Activated naive CD4-positive, alpha-beta T cell treated with anti-CD3 and anti-CD28 coated beads for 36 hours (primary cell): Measurements from ENCODE around the gene RCAN1. TPM values are rescaled to one million over a fixed set of nuclear protein-coding genes. Genes with fewer than 3 reads are reported as not detected.
"Not testable (repeated sequence)": the region's sequence is repeated elsewhere in the genome, so short reads cannot be mapped to it uniquely, and the experiment has no call there.

Experiments
- CTCF ChIA-PET: fragments of 350-600 bp; sonication (Branson Sonifier 250); formaldehyde crosslinking; loops from one replicate; lab custom pipeline; 2021; ENCODE audit warnings: antibody characterized with exemption; lab: Charles Lee
- DNase-seq: peaks from one replicate; pipeline ENCODE4 v3.0.0-alpha.2; 2020
- H3K27ac Mint-ChIP-seq: one replicate; pipeline ENCODE4 v1.8.0; 2021; ENCODE audit warnings: mild to moderate bottlenecking, mixed read lengths
- H3K27me3 Mint-ChIP-seq: one replicate; pipeline ENCODE4 v1.8.0; 2021; ENCODE audit warnings: low read depth, mixed read lengths
- H3K36me3 Mint-ChIP-seq: one replicate; pipeline ENCODE4 v1.8.0; 2021; ENCODE audit warnings: low read depth, mixed read lengths
- H3K4me1 Mint-ChIP-seq: one replicate; pipeline ENCODE4 v1.8.0; 2021; ENCODE audit warnings: low read depth, mixed read lengths
- H3K4me3 Mint-ChIP-seq: one replicate; pipeline ENCODE4 v1.8.0; 2021; ENCODE audit warnings: mild to moderate bottlenecking, moderate library complexity, mixed read lengths
- H3K9me3 Mint-ChIP-seq: one replicate; pipeline ENCODE4 v1.8.0; 2021; ENCODE audit warnings: mixed read lengths
- intact Hi-C: fragments of 100-400 bp; cut with micrococcal nuclease; formaldehyde crosslinking; loops from one replicate; pipeline ENCODE4 v1.15.1; 2023
- total RNA-seq, 2 experiments: library from RNA; stranded (reverse); gene quantifications; one replicate each; pipeline ENCODE4 v1.2.3, GENCODE V29; 2021

RCAN1 gene
- total RNA-seq, 2 experiments from 2014 or later: 2.3 to 2.9 TPM

DNA sequence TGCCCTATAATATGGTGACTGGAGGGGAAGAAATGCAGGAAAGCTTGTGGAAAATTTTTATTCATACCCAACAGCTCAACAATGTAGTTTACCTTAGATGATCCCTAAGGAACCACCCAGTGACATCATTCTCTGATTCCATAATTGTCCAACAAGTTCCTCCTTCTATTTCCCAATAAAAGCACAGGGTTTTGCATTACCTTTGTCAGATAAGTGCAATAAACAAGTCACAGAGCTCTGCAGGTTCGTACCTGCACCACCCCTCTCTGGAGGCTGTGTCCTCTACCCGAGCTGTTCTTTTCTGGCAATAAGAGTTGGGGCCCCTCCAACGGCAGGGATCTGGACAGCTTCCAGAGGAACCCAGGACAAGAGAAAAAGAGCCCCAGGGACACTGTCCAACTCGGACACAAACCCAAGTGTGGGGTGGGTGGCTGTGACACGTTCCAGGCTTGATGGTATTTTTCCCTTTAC is 38.8 kb downstream of the RCAN1 start:
- peaks cover 3% of the 10 kb centered on the region for H3K4me1 Mint-ChIP-seq
- H3K4me3 Mint-ChIP-seq: no peak overlapping the region
- DNase-seq: no peak
- intact Hi-C loops: no loop called here
- CTCF ChIA-PET: no interaction called here
- peaks cover 1% of the 10 kb centered on the region for H3K36me3 Mint-ChIP-seq
- no peaks in the 10 kb centered on the region for H3K27me3 Mint-ChIP-seq
- H3K27ac Mint-ChIP-seq: no peak overlapping the region
- peaks cover 5% of the 10 kb centered on the region for H3K9me3 Mint-ChIP-seq

DNA sequence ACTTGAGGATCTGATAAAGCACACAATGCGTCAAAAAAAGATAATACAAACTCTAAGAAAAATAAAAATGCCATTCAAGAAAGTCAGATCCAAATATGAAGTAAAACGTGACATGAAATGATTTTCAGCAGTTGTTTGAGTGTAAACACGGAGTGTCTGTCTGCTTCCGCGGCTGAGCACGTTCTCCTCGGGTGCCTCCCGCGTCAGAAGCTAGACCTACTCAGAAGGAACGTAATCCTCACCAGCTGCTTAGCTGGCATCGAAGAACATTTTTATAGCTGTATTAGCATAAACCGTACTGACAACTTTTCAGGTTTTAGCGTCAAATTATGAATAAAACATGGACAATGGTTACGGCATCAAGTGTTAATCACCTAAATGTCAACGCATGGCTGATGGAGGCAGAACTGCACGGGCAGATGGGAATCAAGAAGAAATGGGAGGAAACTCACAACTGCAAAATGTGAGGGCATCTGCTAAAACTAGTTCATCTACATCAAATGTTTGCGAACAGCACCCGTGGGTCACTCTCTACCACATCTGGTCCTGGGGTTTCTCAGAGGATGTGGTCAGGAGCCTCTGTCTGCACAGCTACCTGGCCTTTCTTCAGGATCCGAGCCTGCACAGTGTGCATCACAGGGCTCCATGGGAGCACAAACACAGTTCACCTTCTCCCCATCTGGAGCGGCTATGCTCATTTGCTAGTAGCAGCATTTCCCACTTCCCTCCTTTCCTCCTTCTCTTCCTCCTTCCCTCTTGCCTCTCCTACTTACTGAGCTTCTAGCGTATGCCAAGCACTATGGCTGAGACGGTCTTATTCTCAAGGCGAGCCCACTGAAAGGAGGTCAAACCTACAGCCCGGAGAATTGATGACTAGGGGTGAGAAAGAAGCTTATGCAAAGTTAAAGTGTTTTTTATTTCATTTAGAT is 40.0 kb downstream of the RCAN1 start:
- CTCF ChIA-PET: no interaction called here
- H3K9me3 Mint-ChIP-seq: peaks cover 5% of the 10 kb centered on the region

DNA sequence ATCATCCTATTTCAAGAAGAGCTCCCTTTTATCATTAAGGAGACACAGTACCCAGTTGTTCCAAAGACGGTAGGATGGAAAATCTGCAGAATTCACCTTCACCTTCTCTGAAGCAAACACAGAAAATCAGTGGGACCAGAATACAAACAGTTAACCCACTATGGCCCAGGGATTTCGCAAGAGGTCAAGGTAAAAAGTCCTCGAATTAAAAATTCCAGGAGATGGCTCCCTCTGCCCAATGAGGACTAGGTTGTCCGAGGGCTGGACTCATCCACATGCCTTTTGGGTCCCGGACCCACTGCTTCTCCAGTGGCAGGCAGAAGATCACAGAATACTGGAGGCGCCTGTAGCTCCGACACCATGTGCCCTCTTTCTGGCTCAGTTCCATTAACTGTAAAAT is 42.9 kb downstream of the RCAN1 start:
- no peak for DNase-seq
- H3K27ac Mint-ChIP-seq: no peak overlapping the region
- CTCF ChIA-PET: no interaction called here
- peaks cover 5% of the 10 kb centered on the region for H3K9me3 Mint-ChIP-seq
- peaks cover 3% of the 10 kb centered on the region for H3K36me3 Mint-ChIP-seq
- H3K4me3 Mint-ChIP-seq: no peak overlapping the region
- intact Hi-C loops: no loop called here
- H3K4me1 Mint-ChIP-seq: no peaks in the 10 kb centered on the region
- H3K27me3 Mint-ChIP-seq: no peaks in the 10 kb centered on the region

More for the DNA sequence above, 40.0 kb downstream of the RCAN1 start:
- Mint-ChIP-seq H3K4me3 (no peak overlapping the region), H3K36me3 (peaks cover 1% of the 10 kb centered on the region), H3K27me3 (no peaks in the 10 kb centered on the region), H3K27ac (no peak overlapping the region), H3K4me1 (peaks cover 3% of the 10 kb centered on the region)
- intact Hi-C loops: no loop called here
- no peak for DNase-seq

DNA sequence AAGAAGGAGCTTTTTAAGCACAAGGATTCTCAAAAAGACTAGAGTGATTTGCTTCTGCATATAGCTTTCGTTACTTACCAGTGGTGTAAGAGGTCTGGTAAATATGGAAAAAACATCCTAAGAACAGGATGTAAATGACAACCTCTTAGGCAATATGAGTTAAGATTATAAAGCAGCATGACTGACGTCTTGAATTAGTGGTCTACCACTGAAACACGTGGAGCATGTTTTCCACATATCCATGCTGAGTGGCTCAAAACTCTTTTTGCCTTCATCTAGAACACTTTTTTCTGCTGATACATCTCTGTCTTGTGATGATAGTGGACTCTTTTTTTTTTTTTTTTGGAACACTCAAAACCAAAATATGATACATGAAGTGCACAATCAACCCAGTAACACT is 44.6 kb downstream of the RCAN1 start:
- peaks cover 3% of the 10 kb centered on the region for H3K36me3 Mint-ChIP-seq
- H3K27me3 Mint-ChIP-seq: no peaks in the 10 kb centered on the region
- no peak for DNase-seq
- H3K4me3 Mint-ChIP-seq: no peak overlapping the region
- peaks cover 5% of the 10 kb centered on the region for H3K9me3 Mint-ChIP-seq
- no peaks in the 10 kb centered on the region for H3K4me1 Mint-ChIP-seq
- intact Hi-C loops: no loop called here
- CTCF ChIA-PET: interaction anchor here (0.7 kb wide), 1 partner anchor 33 kb away, joined by 5 read pairs; no protein-coding TSS in a partner anchor
- H3K27ac Mint-ChIP-seq: no peak overlapping the region

DNA sequence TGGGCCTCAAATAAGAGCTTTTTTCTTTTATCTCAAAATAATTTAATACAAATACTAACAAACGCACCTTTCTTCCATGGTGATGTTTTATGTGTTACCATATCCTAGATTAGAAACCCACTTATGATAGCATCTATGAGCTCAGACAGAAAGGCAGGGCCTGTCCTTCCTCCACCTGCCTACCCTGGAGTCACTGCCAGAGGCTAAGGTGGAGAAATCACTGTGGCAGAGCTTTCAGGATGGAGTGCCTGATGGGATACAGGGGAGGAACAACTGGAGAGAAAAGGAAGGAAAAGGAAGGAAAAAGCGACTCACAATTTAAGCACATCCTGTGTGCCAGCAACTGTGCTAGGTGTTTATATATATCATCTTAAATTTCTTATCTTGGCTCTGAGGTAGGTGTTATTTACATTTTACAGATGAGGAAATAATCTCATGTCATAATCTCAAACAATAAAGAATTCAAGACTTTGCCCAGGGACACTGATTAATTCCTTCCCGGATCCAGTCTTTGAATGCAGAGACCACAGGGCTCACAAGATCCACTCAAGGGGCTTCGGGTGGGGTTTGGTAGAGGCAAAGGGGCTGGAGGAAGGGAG is 45.4 kb downstream of the RCAN1 start:
- Mint-ChIP-seq H3K4me3 (no peak overlapping the region), H3K4me1 (no peaks in the 10 kb centered on the region), H3K27me3 (no peaks in the 10 kb centered on the region), H3K27ac (no peak overlapping the region), H3K9me3 (peaks cover 5% of the 10 kb centered on the region), H3K36me3 (peaks cover 1% of the 10 kb centered on the region)
- intact Hi-C loops: no loop called here
- DNase-seq: no peak
- CTCF ChIA-PET: interaction anchor here (0.6 kb wide), 1 partner anchor 682 kb away, joined by 3 read pairs; no protein-coding TSS in a partner anchor

DNA sequence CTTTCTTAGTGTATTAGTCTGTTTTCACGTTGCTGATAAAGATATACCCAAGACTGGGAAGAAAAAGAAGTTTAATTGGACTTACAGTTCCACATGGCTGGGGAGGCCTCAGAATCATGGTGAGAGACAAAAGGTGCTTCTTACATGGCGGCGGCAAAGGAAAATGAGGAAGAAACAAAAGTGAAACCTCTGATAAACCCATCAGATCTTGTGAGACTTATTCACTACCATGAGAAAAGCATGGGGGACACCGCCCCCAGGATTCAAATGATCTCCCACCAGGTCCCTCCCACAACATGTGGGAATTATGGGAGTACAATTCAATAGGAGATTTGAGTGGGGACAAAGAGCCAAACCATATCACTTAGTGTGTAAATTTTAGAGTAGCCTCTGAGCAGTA is 46.1 kb downstream of the RCAN1 start:
- DNase-seq, H3K27ac Mint-ChIP-seq, intact Hi-C loops, H3K27me3 Mint-ChIP-seq, H3K36me3 Mint-ChIP-seq, H3K4me1 Mint-ChIP-seq, H3K9me3 Mint-ChIP-seq, H3K4me3 Mint-ChIP-seq, CTCF ChIA-PET: not testable (repeated sequence)

DNA sequence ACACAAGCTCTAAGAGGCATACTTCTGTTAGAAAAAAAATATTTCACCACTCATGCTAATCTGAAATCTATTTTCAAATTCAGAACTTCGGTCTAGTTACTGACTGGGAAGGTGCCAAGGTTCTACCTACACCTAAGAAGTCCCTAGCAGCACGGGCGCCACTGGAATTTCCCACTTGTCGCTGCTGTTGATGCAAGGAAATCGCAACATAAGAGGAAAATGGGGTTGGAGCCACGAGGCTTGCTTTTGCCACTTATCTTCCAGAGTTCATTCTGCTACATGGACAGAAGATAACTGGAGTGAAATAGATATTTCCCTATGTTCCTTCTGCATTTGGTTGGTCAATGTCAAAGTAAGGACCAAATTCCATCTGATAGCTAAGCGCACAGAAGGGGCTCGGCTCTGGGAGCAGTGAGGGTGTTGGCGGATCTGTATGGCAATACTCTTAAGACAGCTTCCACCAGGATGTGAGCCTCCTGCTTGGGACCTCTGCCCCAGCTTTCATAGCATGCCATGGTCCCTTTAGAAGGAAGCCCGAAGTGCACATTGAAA is 47.2 kb downstream of the RCAN1 start:
- Mint-ChIP-seq H3K27me3 (no peaks in the 10 kb centered on the region), H3K4me1 (no peaks in the 10 kb centered on the region), H3K27ac (no peak overlapping the region), H3K36me3 (peaks cover 4% of the 10 kb centered on the region), H3K9me3 (peaks cover 3% of the 10 kb centered on the region), H3K4me3 (no peak overlapping the region)
- no peak for DNase-seq
- CTCF ChIA-PET: interaction anchor here (1.2 kb wide), 1 partner anchor 9 kb away, joined by 3 read pairs; no protein-coding TSS in a partner anchor
- intact Hi-C loops: no loop called here

DNA sequence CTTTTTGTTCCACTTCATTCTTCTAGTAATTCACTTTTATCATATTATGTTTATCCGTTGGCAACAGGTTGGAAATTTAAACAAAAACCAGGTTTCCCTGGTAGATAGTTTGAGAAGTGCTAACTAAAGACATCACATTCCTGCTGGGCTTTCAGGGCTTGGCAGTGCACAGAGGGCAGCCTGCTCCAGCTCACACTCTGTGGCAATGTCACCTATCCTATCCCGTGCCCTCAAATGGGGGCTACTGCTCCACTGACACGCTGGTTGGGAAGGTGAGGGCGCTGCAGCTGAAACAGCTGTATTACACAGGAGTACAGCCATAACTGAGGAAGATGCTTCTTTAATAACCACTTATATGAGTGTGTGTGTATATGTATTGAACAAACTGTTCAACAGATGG is 49.7 kb downstream of the RCAN1 start:
- H3K9me3 Mint-ChIP-seq: no peaks in the 10 kb centered on the region
- no peak for DNase-seq
- H3K27ac Mint-ChIP-seq: no peak overlapping the region
- intact Hi-C loops: no loop called here
- no peak overlapping the region for H3K4me3 Mint-ChIP-seq
- H3K27me3 Mint-ChIP-seq: no peaks in the 10 kb centered on the region
- H3K36me3 Mint-ChIP-seq: peaks cover 4% of the 10 kb centered on the region
- H3K4me1 Mint-ChIP-seq: no peaks in the 10 kb centered on the region
- CTCF ChIA-PET: no interaction called here

DNA sequence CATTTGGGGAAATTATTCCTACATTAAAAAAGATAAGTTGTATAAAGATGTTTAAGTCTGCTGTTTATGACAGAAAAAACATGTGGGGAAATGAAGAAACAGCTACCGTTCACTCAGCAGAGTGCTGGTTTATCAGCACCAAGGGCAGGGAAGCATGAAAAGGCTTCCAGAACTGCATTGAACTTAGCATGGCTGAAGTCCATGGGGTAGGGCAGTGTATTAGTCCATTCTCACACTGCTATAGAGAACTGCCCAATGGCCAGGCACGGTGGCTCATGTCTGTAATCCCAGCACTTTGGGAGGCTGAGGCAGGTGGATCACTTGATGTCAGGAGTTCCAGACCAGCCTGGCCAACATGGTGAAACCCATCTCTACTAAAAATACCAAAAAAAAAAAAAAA is 51.5 kb downstream of the RCAN1 start:
- H3K36me3 Mint-ChIP-seq, H3K4me1 Mint-ChIP-seq, H3K27me3 Mint-ChIP-seq, intact Hi-C loops, CTCF ChIA-PET, H3K27ac Mint-ChIP-seq, H3K4me3 Mint-ChIP-seq, DNase-seq, H3K9me3 Mint-ChIP-seq: not testable (repeated sequence)

DNA sequence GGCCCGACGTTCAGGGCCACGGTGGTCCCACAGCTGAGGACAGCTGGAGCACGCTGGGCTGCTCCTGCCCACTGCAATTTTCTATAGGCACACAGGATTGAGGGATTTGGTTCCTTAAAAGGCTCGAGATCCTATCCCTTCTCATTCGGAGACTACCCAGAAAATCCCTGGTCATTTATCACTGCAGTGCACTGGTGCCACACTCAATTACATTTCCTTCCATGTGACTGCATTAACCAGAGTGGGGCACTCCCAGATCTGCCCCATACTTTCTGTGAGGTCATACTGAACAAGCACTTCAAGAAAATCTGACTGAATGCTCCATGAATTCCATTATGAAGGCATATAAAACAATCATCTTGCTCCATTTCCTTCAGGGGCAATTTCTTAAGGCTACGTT is 53.1 kb downstream of the RCAN1 start:
- CTCF ChIA-PET: interaction anchor here (0.9 kb wide), 1 partner anchor 41 kb away, joined by 3 read pairs; no protein-coding TSS in a partner anchor
- no peak for DNase-seq
- H3K27ac Mint-ChIP-seq: no peak overlapping the region
- H3K27me3 Mint-ChIP-seq: no peaks in the 10 kb centered on the region
- no peak overlapping the region for H3K4me3 Mint-ChIP-seq
- no peaks in the 10 kb centered on the region for H3K9me3 Mint-ChIP-seq
- no peaks in the 10 kb centered on the region for H3K4me1 Mint-ChIP-seq
- peaks cover 2% of the 10 kb centered on the region for H3K36me3 Mint-ChIP-seq
- intact Hi-C loops: no loop called here

DNA sequence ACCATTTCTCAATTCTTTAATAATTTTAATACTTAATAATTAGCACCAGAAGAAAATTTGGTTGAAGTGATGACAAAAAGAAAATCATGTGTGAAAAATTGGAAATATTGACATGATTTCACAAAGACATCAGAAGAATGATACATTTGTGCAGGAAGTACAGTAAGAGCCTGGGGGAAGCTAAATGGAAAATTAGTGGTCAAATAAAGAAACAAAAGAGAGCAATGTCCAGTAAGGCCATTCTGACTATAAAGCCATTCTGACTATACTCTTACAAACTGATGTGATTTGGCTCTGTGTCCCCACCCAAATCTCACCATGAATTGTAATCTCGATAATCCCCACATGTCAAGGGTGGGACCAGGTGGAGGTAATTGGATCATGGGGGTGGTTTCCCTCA is 54.3 kb downstream of the RCAN1 start:
- intact Hi-C loops: no loop called here

DNA sequence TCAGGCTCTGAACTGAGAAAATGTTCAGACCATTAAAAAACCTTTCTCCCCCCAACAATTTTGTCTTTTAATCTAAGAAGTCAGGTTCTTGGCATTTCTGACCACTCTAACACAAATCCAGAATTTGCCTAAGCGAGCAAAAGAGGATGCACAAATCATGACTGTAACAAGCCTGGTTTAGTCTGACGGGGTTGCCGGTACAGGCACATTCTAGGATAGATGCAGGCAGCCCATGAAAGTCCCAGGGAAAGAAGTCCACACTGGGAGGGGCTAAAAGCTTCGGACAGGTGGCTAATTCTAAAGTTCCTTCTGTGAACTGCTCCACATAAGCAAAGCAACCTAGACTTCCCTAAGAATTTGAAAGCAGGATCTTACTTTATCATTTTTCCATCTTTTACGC is 54.9 kb downstream of the RCAN1 start:
- CTCF ChIA-PET: no interaction called here
- intact Hi-C loops: no loop called here
- Mint-ChIP-seq H3K36me3 (peaks cover 3% of the 10 kb centered on the region), H3K4me3 (no peak overlapping the region), H3K9me3 (peaks cover 3% of the 10 kb centered on the region), H3K27me3 (no peaks in the 10 kb centered on the region), H3K4me1 (no peaks in the 10 kb centered on the region), H3K27ac (no peak overlapping the region)
- DNase-seq: no peak

More for the DNA sequence above, 54.3 kb downstream of the RCAN1 start:
- CTCF ChIA-PET: no interaction called here
- no peak for DNase-seq
- no peak overlapping the region for H3K4me3 Mint-ChIP-seq
- no peak overlapping the region for H3K27ac Mint-ChIP-seq
- no peaks in the 10 kb centered on the region for H3K27me3 Mint-ChIP-seq
- H3K36me3 Mint-ChIP-seq: peaks cover 2% of the 10 kb centered on the region
- no peaks in the 10 kb centered on the region for H3K4me1 Mint-ChIP-seq
- no peaks in the 10 kb centered on the region for H3K9me3 Mint-ChIP-seq
